ENCODE results near the gene GPX2.
"Not testable (repeated sequence)": the region's sequence is repeated elsewhere in the genome, so short reads cannot be mapped to it uniquely, and the experiment has no call there.

GPX2 gene

DNA sequence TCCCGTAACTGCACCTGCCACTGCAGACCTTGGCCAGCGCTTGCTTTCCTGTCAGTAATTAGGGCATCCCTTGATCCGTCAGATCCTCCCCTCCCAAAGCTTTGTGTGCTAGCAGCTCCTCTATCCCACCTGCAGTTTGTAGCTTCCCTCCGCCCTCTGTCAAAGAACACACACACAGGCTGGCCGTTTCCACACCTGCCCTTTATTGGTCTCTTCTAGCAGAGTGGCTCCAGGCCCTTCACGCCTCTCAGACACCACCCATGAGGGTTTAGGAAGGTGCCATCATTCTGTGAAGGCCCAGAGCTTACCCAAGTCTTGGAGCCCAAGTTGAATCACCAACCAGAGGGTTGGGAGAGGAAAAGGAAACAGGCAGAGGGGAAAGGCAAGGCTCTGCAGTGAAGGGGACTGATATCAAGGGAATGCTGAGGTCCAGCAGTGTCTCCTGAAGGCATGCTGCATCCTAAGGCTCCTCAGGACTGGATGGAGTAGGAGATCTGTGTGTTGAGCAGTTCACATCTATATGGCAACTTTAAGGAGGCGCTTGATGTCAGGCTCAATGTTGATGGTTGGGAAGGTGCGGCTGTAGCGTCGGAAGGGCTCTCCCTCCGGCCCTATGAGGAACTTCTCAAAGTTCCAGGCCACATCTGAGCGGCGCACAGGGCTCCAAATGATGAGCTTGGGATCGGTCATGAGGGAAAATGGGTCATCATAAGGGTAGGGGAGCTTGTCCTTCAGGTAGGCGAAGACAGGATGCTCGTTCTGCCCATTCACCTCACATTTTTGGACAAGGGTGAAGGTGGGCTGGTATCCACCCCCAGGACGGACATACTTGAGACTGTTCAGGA is 3.4 kb downstream of the GPX2 start:
- DNase-seq: no peak

DNA sequence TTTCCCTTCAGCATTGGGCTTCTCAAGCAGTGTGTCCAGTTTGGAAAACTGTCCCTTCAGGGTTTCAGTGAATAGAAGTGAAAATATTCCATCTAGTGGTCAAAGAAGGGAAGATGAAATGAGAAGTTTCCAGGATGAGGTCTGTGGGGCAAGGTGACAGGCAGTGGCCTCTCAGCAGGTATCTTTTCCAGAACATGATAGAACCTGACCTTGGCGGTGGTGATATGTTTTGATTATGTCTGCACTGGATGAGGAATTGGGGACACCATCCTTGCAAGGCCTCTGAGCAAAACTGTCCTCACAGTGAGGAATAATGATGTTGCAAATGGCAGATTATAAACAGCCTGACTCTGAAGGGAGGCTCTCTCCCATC is 4.7 kb downstream of the GPX2 start:
- no peak for DNase-seq

DNA sequence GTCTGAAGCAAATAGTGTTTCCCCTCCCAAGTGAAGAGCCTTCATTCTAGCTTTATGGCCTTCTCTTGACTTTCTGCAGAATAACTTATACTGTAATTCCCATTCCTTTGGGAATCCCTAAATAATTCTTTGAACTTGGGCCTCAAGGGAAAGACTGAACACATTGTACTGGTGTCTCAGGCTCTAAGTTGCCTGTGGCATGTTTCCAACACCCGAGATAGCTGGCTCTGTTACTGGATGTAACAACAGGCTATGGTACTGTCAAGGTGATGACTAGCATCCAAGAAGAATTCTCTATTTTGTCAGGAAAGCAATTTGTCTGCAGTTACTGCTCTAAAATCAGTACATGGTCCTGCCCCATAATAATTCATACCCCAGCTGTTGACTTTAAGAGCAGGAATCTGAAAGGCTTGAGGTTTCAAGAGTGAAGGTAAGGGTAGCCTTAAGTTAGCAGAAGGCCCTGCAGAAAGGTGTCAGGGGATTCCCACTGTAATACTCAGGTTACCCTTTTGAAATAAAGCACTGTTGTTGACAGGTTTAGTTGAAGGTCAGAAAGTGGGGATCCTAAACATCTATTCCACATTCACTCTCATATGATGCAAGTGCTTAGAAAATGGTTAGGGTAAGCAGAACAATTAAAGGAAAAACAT is 5.2 kb downstream of the GPX2 start:
- no peak for DNase-seq

DNA sequence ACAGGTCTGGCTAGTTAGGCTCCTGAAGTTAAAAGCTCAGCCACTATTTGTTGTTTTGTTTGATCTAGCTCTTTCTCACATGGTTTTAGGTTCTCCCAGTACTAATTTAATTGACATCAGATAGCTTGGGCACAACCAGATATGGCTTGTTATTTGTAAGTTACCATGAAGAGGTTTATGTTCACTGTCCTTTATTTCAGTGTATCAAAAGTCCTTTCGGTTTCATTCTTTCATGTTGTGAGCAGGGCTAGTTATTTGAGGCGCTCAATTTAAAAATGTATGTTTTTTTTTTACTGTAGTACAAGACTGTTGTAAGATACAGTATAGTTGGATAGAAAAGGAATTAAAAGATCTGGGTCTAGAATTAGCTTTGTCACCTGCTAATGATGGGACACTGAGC is 7.0 kb downstream of the GPX2 start:
- DNase-seq: no peak

DNA sequence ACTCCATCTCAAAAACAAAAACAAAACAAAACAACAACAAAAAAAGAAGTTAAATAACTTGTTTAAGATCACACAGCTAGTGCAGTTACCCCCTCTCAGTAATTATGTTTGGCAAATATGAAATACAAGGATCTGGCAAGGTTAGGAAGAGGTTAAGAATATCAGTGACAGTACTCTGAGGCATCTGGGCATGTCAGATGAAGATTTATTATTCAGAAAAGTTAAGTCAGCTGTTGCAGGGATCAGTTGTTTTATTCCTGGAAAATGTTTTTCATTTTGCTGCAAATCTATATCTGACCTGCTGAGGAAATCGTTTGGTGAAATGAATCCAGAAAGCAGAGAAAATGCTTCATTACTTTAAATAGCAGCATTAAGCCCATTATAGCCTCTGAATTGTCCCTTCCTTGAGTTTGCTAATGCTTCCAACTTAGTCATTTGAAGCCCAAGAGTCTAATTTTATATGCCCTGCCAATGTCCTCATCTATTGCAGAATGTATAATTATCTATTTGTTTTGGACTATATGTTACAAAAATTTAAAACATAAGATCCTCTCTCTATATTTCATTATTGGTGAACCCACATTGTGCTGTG is 8.1 kb downstream of the GPX2 start:
- no peak for DNase-seq

DNA sequence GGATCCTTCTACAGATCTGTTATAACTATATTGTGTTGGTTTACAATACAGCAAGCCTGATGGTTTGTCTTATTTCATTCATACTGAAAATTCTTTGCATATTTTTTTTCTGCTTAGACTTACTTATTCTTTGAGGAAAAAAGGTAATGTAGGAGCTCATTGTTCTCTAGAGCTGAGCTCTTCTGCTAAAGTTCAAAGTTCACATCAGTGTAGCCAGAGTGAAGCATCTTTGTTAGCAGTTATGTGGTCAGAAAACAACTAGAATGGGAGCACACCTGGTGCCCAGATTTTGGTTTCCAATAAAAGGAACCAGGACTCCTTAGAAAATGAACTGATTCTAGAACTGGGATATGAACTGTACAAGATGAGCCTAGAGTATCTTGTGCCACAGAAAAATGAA is 10.3 kb downstream of the GPX2 start:
- DNase-seq: no peak

DNA sequence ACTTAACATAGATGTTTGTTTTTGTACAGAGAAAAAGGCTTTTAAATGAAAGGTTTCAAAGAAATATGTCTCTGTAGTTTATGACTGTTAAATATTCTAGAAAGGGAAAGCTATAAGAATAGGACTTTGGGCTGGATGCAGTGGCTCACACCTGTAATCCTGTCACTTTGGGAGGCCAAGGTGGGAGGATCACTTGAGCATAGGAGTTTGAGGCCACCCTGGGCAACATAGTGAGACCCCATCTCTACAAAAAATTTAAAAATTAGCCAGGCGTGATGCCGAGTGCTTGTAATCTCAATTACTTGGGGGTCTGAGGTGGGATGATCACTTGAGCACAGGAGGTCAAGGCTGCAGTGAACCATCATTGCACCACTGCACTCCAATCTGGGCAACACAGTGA is 11.4 kb downstream of the GPX2 start:
- no peak for DNase-seq

DNA sequence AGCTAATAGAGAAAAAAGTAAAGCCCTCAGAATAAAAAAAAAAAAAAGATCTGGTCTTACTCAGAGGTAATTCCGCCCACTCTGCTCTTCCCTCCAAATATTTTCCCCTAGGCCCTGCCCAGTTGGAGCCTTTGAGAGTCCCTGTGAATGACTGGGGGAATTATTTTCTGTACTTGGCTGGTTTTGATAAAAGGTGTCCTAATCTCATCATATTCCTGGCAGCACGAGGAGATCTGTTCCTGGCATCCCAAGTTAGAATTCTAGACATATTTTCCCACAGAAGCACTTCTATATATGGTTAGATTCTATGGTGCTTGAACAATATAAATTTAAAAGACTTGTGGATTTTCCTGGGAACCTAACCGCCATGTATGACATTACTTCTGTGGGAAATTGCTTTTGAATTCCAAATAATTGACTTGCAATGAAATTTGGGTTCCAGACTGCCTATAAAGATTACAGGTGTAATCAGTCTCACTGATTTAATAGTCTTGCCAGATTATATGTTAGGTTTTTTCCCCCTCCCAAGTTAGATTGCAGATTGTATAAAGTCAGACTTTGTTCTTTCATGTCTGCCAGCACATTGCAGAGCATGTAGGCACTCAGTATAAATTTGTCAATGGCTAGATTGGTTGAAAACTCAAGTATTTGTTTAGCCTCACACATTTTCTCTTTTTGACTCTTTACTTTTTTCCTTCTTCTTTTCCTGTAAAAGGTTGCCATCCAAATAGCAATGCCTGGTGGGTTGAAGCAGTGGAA is 12.3 kb downstream of the GPX2 start:
- DNase-seq: no peak

DNA sequence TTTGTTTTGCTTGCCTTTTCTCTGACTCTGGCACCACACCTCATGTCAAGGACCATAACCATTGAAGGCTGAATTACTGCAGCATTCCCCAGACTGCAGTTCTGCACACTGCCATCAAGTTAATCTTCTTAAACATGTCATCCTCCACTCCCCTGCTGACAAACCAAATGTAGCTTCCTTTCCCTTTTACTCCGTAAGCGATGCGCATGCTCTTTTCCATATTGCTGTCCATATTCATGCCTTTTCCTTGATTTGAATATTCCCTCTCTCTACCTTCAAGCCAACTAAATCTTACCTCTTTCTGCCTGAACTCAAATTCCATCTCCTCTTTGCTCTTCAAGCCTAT is 13.6 kb downstream of the GPX2 start:
- no peak for DNase-seq

DNA sequence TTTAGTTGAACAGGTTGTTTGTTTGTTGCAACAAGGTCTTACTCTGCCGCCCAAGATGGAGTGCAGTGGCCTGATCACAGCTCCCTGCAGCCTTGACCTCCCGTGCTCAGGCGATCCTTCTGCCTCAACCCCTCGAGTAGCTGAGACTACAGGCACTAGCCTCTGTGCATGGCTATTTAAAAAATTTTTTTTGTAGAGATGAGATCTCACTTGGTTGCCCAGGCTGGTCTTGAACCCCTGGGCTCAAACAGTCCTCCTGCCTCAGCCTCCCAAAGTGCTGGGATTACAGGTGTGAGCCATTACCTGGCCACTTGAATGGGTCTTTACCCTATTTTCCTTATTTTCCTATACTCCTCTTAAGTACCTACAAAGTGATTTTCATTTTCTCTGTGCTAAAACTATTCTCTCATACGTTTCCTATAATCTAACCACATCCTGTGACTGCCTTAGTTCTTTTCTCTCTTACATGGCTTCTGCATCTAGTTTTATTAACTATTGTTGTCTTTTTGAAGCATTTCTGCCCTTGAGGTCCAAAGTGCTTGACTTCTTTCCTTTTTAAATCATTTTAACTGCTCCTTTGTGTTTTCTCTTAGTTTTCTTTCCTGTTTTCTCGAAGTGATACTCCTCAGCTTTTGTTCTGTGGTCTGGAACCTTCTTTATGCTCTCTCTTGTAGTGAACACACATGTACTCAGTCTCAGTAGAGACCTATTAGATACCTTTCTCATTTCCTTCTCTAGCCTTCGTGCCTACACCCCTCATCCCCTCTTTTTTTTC is 14.1 kb downstream of the GPX2 start:
- DNase-seq: no peak

DNA sequence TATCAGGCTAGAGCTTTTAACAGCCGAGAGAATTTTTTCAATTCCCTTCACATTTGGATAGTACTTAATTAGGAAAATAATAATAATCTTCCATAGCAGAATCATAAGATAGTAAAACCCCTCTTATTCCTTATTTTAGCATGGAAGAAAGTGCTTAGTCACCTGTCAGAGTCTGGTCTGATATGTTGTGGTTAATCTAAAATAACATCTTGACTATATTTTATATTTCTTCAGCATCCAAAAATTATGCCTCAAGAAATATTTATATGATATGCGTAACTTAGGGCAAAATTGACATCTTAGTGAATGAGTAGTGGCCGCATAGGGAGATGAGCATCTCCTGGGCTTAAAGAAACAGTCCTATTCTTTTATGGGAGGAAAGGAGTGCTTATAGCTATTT is 15.5 kb downstream of the GPX2 start:
- no peak for DNase-seq

DNA sequence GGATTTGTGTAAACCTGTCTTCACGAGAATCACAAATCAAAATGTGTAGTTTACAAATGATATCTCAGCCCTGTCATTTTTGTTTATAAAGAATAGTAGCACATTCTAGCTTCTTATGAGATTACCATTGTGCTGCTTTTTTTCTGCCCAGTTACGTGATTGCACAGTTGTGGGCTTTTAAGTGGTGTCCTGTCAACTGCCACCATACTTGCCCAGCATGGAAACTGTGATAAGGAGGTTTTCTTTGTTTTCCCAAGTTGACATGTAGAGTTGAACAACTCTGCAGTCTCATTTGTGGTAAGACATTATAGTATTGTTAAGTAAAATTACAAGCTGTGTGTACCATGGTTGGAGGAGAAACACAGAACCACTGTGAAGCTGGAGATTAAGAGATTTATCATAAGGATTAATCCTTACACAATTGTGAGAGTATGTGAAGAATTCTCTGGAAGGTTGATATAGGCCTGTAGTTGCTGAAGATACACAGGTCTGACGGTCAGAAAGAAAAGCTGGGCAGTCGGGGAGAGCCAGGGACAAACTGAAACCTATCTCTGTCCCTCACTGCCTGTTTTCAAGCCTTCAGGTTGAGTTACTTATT is 16.0 kb downstream of the GPX2 start:
- no peak for DNase-seq

DNA sequence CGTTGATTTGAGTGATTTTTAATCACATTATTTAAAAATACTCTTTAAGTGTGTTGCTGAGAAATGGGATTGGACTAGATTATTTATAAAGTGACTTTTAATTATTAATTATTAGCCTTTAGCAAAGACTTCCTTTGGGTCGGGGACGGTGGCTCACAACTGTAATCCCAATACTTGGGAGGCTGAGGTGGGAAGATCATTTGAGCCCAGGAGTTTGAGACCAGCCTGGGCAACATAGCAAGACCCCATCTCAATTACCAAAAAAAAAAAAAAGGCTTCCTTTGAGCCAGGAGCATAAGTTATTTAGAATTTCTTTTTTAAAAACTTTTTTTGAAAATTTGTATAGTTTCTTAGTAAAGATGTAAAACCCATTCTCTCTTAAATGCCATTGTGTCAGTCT is 19.5 kb downstream of the GPX2 start:
- no peak for DNase-seq

DNA sequence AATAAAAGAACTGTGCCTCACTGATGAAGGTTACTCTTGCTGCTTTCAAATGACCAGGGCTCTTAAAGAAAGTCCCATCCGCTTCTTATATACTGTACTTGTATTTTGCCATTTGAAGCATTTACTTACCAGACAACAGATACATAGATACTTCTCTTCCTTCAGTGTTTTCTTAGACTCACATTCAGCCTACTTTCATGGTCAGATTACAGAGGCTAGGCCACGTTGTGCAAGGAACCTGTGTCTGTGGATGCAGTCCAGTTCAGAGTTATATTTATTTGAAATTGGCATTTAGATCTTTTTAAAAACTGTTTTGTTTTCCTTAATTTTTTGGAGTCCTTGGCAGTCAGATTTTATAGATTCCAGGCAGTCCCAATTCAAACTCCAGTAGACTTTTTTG is 22.1 kb downstream of the GPX2 start:
- DNase-seq: no peak

DNA sequence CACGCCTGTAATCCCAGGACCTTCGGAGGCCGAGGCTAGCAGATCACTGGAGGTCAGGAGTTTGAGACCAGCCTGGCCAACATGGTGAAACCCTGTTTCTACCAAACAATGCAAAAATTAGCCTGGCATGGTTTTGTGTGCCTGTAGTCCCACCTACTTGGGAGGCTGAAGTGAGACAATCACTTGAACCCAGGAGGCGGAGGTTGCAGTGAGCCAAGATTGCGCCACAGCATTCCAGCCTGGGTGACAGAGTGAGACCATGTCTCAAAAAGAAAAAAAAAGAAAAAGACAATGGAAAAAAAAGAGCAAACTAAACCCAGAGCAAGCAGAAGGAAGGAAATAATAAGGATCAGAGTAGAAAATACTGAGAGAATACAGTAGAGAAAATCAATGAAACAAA is 22.9 kb downstream of the GPX2 start:
- no peak for DNase-seq

DNA sequence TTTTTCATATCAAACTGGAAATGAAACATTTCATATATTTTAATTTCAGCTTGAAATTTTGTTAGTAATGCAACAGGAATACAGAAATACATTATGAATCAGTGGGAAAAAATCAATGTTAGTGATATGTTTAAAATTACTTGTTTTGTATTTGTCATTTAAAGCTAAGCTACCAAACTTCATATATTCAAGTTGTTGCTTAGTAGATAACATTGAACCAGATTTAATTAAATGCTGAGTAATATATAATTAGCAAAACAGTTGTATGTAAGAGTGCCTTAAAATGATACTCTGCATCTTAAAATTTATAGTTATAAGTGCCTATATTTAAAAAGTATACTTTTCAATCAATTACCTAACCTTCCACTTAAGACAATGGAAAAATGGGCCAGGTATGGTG is 23.3 kb downstream of the GPX2 start:
- no peak for DNase-seq

DNA sequence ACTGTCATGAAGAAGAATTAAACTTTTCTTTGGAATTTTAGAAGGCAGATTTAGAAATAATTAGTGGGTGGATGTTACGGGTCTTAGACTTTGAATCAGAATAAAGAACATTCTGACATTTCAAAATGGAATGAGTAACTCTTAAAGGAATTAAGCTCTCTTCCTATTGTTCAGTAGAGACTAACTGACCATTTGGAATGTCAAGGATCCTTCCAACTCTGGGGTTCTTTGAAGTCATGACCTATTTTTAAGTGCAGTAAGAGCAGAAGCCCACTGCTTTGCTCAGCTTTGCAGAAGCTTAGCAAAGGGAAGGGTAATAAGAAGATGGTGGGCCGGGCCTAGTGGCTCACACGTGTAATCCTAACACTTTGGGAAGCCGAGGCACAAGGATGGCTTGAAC is 24.3 kb downstream of the GPX2 start:
- DNase-seq: no peak

DNA sequence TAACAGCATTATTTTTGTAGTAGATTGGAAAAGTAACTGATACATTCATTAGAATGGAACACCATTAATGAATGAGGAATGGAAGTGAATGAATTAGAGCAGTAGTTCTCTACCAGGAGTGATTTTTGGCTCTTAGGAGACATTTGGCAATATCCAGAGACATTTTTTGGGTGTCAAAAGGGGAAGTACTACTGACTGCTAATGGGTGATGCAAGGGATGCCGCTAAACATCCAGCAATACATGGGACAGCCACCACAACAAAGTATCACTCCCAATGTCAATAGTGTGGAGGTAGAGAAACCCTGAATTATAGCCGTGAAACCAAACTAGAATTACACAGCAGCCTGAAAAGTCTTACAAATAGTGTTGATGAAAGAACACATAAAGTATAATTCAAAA is 26.7 kb downstream of the GPX2 start:
- DNase-seq: no peak

DNA sequence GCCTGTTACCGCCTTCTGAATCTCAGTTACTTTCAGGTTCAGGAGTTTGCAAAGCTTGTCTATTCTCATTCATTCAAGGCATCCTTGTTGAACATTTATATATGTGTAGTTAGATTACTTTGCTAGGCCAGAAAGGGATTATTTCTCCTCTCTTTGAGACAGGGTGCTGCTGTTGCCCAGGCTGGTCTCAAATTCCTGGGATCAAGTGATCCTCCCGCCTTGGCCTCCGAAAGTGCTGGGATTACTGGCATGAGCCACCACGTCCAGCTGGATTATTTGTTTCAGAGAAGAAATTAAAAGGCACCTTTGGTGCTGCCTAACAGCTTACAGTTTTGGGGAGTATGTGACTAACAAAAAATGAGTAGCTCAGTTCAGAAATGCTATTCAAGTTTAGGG is 27.5 kb downstream of the GPX2 start:
- no peak for DNase-seq

DNA sequence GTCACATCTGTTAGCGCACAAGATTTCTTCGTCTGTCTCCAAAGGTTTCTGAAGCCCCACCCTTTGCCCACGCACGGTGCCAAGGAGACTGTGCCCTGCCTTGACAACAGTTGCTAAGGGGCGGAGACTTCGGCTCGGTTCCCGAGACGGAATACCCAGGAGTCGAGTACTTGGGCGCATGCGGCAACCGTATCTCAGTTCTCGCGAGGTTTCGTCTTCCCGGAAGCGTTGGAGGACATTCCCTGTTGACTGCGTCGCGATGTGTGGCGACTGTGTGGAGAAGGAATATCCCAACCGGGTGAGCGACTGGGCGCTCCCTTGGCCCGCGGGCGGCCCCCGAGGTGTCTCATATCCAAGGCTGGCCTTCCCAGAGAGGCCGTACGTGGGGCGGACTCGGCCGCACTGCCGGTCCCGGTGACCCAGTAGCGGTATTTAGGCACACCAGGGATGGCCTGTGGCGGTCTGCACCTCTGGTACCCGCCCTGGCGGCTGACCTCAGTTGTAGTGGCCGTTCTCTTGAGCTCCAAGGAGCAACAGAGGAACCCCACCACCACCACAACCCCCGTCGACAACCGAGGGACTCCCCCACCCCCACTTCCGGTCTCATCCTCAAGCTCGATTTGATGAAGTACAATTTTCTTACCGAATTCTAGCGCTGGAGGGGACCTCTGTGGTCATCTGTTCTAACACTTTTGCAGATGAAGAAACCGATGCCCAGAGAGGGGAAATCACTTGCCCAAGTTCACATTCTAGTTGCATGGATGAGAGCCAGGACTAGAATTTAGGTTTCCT is 28.1 kb downstream of the GPX2 start, which contains the start of gene CHURC1:
CHURC1 (plus strand) TSS at position 219 of the 792 bp plus-strand sequence; CDS start at position 260, 41 bp downstream.
- DNase-seq: peak; percentile 96

DNA sequence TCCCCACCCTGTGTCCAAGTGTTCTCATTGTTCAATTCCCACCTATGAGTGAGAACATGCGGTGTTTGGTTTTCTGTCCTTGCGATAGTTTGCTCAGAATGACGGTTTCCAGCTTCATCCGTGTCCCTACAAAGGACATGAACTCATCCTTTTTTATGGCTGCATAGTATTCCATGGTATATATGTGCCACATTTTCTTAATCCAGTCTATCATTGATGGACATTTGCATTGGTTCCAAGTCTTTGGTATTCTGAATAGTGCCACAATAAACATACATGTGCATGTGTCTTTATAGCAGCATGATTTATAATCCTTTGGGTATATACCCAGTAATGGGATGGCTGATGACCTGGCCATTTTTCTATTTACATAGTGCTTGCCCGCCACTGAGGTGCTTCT is 29.1 kb downstream of the GPX2 start:
- DNase-seq: not testable (repeated sequence)

DNA sequence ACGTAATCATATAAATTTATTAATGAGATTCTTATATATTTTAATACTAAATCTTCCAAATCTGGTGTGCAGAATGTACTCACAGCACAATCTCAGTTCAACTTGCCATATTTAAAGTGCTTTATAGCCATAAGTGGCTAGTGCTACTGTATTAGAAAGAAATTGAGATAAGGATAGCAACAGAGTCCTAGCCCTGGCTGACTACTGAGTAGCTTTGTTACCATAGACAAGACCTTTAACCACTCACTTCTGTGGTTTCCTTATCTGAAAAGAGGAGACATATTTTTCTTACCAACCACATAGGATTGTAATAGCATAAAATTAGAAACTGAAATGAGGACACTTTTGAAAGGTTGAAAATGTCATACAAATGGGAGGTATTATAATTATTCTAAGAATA is 30.3 kb downstream of the GPX2 start:
- DNase-seq: no peak

Measured in HCEC 1CT (cell line).